Measurements from ENCODE around the gene TNFRSF18. TPM values are rescaled to one million over a fixed set of nuclear protein-coding genes. Genes with fewer than 3 reads are reported as not detected.

The TNFRSF18 gene
- total RNA-seq, 1 donor from 2014 or later, result not detected

DNA sequence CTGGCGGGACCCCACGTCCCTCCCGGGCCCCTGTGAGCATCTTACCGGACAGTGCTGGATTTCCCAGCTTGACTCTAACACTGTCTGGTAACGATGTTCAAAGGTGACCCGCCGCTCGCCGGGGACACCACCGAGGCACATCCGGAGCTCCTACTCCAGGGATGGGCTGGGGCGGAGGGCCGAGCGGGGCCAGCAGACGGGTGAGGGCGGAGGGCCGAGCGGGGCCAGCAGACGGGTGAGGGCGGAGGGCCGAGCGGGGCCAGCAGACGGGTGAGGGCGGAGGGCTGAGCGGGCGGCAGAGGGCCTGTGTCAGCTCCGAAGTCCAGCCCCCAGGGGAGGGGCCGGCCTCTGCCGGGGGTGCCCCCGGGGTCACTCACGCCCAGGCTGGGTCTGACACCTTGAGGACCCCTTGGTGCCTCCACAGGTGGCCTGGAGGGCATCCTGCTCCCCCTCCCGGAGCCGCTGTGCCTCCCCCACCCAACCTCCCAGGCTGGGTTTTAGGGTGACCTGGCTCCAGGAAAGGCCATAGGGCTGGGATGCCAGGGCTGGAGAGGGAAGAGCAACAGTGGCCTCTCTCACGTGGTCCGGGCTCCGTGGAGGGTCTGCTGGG lies 38.4 kb downstream of the TNFRSF18 start:
- FAIRE-seq (no peak), DNase-seq (ENCODE audit: low spot score in 2 of 2) (no peak)

DNA sequence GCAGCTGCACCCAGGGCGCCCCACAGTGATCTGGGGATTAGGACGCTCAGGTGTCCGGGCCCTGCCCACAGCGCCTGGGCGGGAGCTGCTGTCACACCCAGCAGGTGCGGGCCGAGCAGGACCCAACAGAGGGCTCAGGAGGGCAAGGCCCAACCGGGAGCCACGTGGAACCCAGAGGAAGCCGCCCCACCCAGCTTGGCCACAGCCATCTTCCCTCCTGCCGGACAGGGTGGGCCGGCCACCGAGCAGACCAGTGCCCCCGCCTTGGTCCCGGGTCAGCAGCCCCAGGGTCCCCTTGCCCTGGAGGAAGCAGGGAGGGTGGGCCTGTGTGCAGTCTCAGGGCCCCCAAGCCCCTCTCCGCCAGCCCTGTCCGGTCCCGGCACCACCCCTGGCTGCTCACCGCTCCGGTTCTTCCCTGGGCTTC lies 39.0 kb downstream of the TNFRSF18 start:
- FAIRE-seq (no peak), DNase-seq (ENCODE audit: low spot score in 2 of 2) (no peak)

DNA sequence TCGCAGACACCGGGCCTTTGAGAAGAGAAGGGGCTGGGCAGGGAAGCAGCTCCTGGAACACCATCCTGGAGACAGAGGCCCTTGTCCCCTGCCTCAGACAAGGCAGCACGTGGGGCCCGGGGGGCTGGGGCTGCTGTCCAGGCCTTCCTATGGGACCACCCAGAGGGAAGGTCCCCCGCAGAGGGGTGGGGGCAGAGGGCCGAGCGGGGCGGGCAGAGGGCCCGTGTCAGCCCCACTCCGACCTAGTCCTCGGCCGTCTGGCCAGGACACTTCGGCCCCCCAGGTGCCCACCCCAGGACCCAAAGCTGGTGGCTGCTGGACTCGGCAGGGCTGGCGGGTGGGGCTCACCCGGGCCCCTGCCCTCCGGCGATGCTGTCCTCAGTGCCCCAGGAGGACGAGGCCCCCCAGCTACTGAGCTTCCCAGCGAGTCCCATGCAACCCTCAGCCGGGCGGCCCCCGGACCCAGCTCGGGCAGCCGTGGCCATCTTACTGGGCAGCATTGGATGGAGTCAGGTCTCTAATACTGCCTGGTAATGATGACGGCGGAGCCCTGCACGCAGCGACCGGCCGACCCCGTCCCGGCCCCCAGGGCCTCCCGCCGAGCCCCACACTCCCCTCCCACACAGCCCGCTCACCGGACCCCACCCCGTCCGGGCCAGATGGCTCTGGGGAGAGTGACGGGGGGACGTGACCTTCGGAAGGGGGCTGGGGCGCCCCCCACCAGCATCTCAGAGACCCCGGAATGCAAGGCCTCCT lies 39.6 kb downstream of the TNFRSF18 start:
- FAIRE-seq, result no peak
- DNase-seq (ENCODE audit: low spot score in 2 of 2), result no peak

DNA sequence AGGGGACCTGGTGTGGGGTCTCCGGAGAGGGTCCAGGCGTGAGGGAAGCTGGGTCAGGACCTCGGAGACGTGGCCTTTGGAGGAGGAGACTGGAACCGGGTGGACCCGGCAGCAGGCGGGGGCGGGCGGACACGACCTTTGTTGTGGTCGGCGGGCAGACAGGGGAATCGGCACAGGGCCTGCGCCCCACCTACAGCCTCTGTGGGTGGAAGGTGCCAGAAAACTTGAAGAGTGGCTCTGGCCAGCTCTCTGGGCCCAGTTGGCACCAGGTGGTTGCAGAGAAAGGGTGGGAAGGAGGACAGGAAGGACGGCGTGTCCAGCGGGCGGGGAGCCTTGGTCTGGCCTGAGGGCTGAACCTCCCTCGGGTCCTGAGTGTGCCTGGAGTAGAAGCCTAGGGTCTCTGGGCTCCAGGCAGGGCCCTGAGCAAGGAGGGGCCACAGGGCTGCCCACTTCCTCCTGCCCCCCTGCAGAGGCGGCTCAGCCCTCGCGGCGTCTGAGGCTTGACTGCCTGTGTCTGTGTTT lies 40.4 kb downstream of the TNFRSF18 start:
- FAIRE-seq, result no peak

DNA sequence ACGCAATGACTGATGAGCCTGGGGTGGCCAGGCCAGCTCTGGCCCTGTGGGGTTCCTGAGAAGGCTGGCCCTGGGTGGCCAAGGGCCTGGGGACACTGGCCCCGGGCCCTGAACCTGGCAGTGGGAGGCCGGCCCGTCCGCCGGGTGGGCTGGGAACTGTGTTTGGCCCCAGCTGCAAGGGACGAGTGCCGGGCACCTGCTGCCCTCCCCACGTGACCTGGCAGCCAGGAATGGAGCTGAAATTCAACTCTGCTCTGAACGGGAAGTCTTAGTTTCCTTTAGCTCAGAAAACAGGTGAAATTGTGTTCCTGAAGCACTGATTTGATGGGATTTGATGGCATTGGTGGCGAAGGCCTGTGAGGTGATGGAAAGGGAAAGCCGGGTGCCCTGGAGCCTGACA lies 40.9 kb downstream of the TNFRSF18 start:
- DNase-seq (ENCODE audit: low spot score in 2 of 2) (no peak), FAIRE-seq (no peak)

More for the DNA sequence above, 40.4 kb downstream of the TNFRSF18 start:
- no peak for DNase-seq (ENCODE audit: low spot score in 2 of 2)

DNA sequence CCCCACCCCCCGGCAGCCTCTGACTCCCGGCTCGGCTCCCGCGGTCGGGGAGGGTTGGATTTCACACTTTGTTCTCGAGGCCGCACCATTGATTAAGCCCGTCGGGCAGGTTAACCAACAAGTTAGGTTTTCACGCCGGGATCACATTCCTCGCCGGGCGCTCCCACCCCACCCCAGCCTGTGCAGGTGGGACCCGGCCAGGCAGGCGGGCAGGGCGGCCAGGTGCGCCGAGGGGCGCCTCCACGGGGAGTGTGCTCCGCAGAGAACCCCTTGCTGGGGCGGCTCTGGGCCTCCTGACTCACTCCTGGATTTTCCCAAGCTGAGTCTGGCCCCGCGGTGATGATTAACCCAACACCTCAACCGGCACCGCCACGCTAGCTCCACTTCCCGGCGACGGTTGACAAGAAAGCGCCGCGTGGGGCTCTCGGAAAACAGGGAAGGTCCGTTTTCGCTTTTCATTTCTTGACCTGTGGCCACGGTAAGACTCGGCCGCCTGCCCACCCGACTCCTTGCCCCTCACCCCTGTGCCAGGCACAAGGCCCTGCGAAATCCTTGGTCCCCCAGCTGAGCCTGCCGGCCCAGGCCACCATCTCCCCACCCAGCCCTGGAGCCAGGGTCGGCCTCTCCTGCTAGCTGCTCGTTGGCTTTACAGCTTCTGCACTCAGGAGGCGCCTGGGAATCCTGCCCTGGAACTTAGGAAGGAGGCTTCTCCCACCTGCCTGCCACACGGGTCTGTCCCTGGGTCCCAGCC lies 41.5 kb downstream of the TNFRSF18 start:
- FAIRE-seq (no peak), DNase-seq (ENCODE audit: low spot score in 2 of 2) (no peak)

DNA sequence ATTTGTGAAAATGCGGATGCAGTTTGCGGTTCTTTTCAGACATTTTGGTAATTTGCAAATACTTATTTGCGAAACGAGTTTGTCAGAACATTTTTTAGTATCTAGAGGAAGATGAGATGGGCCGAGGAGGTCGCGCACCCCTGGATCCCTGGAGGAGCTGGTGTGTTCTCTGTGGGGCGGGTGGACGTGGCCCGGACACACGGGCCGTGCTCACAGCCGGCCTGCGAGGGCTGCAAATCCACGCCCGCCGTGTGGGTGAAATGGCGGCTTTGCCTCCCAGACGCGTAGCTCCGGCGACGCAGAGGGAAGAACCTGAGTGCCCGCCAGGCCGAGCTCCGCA lies 42.1 kb downstream of the TNFRSF18 start:
- no peak for FAIRE-seq

DNA sequence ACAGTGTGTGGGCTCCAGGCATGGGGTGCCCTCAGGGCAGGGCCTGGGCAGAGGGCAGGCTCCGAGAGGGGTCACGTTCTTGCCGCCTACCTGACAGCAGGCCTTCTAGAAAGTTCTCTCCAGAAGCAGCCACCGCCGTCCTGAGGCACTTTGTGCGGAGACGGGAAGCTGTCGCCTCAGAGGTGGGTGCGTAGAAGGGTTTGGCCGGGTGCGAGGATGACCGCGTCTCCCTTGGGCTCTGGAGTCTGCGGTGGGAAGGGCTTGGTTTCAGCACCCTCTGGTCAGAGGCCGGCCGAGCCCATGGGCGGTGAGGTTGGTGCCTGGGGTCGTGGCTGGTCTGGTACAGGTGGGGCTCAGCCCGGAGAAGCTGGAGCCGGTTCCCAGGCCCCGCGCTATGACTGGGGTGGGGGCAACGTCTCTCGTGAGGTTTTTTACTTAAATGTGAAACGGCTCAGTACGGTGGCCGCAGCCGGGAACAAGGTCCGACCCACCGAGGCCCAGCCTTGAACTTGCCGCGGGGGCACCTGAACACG lies 42.8 kb downstream of the TNFRSF18 start:
- FAIRE-seq (no peak), DNase-seq (ENCODE audit: low spot score in 2 of 2) (no peak)

More for the DNA sequence above, 42.1 kb downstream of the TNFRSF18 start:
- DNase-seq (ENCODE audit: low spot score in 2 of 2), result no peak

DNA sequence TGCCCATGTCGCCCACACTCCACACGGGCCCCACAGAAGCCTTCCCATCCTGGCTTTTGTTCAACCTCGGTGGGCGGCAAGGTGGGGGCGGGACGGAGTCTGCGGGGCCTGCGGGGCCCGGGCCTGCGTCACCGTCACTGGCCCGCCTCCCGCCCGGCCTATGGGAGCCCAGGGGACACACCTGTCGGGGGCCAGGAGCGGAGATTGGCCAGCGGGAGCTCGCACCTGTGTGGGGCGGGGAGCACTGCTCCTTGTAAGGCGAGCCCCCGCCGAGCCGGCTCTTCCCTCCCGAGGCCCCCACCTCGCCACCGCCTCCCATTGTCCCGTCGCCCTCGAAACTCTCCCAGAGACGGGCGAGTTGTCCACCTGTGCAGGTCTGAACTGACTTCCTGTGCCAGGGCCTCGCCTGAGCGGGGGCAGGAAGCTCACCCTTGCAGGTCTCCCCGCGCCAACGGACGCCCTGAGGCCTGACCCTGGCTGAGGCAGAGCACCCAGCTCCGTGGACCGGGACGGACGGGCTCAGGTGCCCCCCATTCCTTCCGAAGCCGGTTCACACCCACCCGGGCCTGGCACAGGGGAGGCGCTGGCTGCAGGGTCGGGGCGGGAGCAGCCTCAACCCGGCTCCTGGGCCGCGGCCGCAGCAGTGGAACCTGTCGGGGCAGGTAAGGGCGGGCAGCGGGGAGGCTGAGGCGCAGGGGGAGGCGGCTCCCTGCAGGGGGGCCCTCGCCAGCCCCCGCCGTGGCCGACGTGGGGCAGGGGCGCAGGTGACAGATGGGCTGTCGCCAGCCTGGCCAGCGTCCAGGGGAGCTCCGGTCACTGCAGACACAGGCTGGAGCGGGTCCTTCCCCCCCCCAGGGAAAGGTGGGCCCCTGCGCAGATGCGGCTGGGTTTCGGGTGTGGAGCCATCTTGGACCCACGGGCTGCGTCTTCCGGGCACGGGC lies 43.5 kb downstream of the TNFRSF18 start:
- no peak for FAIRE-seq

DNA sequence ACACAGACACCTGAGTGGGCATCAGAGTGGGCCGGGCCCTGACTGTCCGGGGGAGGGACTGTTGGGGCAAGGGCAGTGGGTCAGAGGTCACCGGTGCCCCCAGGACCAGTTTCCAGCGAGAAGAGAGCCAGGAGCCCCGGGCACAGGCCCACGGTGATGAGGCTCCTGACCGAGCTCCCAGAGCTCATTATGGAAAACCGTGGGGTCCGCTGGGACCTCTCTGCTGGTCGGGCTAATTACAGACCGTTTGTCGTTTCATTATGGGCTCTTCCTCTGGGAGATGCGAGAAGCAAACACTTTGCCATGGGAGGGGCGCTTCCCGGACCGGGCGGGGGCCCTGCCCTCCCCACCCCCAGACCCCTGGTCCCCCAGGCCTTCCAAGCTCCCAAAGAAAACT lies 44.7 kb downstream of the TNFRSF18 start:
- FAIRE-seq (no peak), DNase-seq (ENCODE audit: low spot score in 2 of 2) (no peak)

More for the DNA sequence above, 43.5 kb downstream of the TNFRSF18 start:
- no peak for DNase-seq (ENCODE audit: low spot score in 2 of 2)

DNA sequence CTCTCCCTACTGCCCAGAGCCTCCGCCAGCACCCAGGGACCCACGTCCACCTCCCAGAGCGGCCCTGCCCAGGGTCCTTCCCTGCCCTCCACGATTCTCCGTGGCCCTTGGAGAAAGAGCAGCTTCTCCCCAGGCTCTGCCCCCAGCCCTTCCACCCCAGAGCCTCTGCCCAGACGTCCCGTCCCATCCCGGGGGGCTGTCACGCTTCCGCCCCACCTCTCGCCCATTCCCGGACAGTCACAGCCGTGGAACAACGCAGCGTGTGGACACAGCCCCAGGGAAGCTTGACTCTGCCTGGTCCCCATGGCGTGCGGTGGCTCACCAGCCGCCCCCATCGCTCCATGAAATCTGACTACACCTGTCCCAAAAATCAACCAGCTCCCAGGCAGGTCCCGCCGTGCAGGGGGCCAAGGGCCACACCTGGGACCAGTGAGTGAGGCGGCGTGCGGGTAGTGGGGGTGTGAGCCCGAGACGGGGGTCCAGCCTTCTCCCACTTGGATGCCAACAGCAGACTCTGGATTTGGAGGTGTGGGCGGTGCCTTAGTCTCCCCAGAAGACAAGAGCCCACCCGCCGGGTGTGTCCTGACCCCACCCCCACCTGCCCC lies 45.2 kb downstream of the TNFRSF18 start:
- DNase-seq (ENCODE audit: low spot score in 2 of 2) (no peak), FAIRE-seq (no peak)

DNA sequence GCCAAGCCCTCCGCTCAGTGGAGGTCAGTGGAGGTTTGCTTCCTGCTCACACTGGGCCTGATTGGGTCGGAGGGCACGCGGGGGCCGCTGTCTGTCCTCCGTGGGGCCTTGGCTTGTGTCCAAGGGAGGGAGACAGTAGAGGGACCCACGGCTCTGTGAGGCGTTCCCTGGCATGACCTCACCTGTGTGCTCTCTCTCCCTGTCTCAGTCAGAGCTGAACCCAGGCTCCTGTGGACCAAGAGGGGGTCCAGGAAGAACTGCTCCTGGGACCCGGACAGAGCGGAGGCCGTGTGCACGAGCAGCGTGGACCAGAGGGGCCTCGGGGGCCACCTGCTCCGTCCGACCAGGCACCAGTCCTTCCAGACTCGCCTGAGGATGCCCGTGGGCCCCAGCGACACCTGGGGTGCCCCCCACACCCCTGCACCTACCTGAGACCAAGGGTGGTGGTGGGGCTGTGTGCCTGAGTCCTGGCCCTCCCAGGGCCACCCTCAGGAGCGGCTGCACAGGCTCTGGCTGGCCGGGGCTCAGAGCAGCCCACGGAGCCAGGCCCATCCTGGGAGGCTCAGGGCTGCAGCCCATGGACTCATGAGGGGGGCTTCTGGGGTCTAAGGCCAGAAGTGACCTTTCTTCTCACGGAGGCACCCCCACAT lies 46.0 kb downstream of the TNFRSF18 start:
- FAIRE-seq (no peak), DNase-seq (ENCODE audit: low spot score in 2 of 2) (no peak)

DNA sequence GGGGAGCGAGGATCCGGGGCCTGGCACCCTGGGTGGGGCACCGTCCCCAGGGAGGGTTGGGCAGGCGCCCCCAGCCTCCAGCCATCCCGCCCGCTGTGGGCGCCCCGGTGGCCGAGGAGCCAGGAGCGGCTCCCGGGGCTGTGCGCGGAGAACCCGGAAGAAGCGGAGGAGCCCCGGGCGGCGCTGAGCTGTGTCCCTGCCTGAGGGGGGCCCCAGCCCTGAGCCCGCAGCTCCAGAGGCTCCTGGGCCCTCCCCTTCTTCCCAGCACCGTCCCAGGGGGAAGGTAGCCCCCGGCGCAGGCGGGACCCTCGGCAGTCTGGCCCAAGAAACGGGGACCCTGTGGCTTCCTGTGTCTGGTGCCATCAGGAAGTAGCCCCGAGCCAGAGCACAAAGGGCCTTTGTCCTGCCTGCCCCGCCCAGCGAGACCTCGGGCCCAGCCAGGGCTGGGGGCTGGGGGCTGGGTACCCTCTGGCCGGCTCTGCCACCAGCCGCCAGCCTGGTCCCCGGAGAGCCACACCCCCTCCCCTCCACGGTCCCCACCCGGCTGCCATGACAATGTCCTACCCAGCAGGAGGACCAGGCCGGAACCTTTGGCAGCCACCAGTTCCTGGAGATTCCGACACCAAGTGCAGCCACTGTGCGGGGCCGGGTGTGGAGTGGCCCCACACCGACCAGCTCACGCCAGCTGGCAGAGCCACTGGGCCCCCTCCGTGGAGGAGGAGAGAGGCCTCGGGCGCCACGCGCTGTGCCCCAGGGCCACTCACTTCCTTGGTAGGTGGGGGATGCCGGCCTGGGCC lies 48.3 kb downstream of the TNFRSF18 start:
- FAIRE-seq, result no peak

DNA sequence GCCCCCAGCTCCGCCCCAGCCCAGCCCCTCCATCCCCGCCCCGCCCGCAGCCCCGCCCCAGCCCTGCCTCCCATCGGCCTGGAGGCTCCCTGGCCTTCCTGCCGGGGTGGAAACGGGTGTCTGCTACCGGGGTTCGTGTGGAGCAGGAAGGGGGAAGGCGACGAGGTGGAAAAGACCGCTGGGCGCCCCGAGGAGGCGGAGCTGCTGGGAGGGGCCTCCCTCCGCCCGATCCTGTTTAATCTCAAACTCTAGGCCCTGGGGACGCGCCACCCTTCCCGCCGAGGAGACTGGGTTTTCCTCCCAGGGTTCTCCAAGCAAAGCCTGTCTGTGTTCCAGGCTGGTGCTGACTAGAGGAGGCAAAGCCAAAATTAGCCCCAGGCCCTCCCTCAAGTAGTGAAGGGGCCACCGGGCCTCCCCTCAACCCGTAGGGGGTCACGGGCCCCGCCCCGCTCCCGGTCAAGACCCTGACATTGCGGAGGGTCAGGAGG lies 48.9 kb downstream of the TNFRSF18 start:
- no peak for FAIRE-seq
- DNase-seq (ENCODE audit: low spot score in 2 of 2), result peak; percentile 87 to 91

More for the DNA sequence above, 48.3 kb downstream of the TNFRSF18 start:
- peak; percentile 81 to 91 for DNase-seq (ENCODE audit: low spot score in 2 of 2)

DNA sequence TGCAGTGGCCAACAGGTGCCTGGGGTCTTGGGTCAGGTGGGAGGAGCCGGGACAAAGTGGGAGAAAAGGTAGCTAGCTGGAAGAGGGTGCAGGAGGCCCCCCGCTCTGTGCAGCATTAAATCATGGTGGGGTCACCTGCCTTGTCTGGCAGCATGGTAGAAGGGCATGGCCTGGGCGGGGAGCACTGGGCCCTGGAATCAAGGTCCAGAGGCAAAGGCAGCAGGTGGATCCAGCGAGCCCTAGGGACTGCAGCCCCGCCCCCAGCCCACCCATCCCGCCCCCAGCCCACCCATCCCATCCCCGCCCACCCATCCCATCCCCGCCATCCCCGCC lies 49.4 kb downstream of the TNFRSF18 start:
- DNase-seq (ENCODE audit: low spot score in 2 of 2) (no peak), FAIRE-seq (no peak)

DNA sequence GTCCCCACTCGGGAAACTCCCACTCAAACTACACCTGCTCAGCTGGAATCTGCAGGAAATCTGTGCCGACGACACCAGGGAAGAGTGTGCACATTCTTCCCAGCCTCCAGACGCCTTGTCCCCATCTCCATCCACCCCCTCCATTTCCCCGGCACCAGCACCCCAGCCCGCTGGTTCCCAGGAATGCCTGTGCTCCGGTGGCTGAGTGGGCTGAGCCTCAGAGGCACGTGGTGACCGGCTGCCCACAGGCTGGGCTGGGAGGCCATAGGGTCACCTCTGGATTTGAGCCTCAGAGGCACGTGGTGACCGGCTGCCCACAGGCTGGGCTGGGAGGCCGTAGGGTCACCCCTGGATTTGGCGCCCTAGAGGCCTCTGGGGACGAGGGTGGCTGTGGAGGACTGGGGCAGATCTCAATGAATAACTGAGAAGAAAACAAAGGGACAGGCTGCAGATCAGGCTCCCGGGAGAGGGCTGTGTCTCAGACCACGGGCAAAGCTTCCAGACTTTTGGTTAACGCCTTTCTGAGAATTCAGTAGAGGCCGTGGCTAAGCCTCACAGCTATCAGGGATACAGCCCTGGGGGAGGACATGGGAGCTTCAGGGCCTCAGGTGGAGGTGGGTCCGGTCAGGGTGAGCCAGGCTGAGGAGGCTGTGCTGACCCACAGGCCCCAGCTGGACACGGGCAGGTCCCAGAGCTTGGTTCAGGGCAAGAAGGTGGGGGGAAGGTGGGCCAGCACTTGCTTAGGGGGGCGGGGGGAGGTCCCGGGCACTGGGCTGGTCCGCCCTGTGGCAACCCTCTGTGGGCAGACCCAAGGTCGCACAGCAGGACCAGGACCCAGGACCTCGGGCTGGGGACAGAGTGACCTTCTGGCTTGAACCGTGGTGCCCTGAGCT lies 50.0 kb downstream of the TNFRSF18 start:
- FAIRE-seq (no peak), DNase-seq (ENCODE audit: low spot score in 2 of 2) (no peak)

DNA sequence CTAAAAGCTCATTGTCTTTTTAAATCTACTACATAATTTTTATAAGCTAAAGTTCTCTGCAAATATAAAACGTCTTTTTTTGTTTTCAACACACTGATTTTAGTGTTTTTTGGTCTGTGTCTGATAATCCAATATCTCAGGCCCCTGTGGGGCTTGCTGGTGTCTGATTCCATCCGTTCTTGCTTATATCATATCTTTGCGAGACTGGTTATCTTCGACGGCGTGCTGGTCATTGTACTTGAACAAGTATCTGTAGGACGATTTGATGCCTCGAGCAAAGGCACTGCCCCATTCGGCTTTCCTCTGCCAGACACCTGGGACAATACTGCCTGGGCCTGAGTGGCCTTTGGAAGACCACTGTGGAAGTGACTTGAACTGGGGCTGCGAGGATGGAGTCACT lies 51.1 kb downstream of the TNFRSF18 start:
- no peak for DNase-seq (ENCODE audit: low spot score in 2 of 2)
- FAIRE-seq, result no peak
